Prostate gland (tissue), 2 donors: ENCODE measurements around the gene MPZL3. TPM values are rescaled to one million over a fixed set of nuclear protein-coding genes. Genes with fewer than 3 reads are reported as not detected.

ENCODE experiments used
- DNase-seq: peaks from one replicate; pipeline ENCODE4 v3.0.0-alpha.2; 2019; ENCODE audit warnings: low spot score
- H3K27ac ChIP-seq, 2 donors: fragments of 200-600 bp; sonication (generic); 2 replicates each; pipeline ENCODE4 v1.5.1; 2017 to 2019
- H3K27me3 ChIP-seq: fragments of 200-600 bp; sonication (generic); replicated peaks from 2 replicates; pipeline ENCODE4 v1.5.1; 2019; ENCODE audit not compliant: insufficient read depth
- H3K36me3 ChIP-seq, 2 donors: fragments of 200-600 bp; sonication (generic); 1 replicate in 1 of 2; 2 replicates in 1 of 2; pipeline versions ENCODE4 v1.5.1 to v1.8.1; 2017 to 2019
- H3K4me1 ChIP-seq: fragments of 200-600 bp; sonication (generic); replicated peaks from 2 replicates; pipeline ENCODE4 v1.5.1; 2019
- H3K4me3 ChIP-seq, 2 donors: fragments of 200-600 bp; sonication (generic); 2 replicates each; pipeline ENCODE4 v1.5.1; 2017 to 2019
- H3K9me3 ChIP-seq: fragments of 200-600 bp; sonication (generic); 2 replicates; pipeline ENCODE4 v1.5.1; 2017
- POLR2A ChIP-seq: fragments of 450-650 bp; IDR thresholded peaks from one replicate; pipeline ENCODE4 v1.6.1; 2016; ENCODE audit warnings: antibody characterized with exemption, mild to moderate bottlenecking
- POLR2AphosphoS5 ChIP-seq: sonication (generic); formaldehyde crosslinking; IDR thresholded peaks from one replicate; pipeline ENCODE4 v1.6.1; 2017; ENCODE audit warnings: antibody characterized with exemption
- WGBS: methylation state at CpG from one replicate; pipeline ENCODE4 v1.1.5; 2018; 5-methylcytosine and 5-hydroxymethylcytosine counted together
- intact Hi-C: fragments of 100-400 bp; cut with DNase I; formaldehyde crosslinking; loops from one replicate; pipeline ENCODE4 v1.14.2; 2022
- total RNA-seq, 2 donors: library from RNA; depleted of rRNA; stranded (reverse); fragments of >200 nt; gene quantifications; one replicate each; pipeline ENCODE4 v1.1.0, GENCODE V29; 2016
- TF ChIP-seq, protein P1 (sequence below), 4 experiments: fragments of 200-600 bp in 2 of 4; fragments of 450-650 bp in 2 of 4; sonication (generic) in 2 of 4; IDR thresholded peaks; 1 replicate in 3 of 4; 2 replicates in 1 of 4; pipeline ENCODE4 v1.5.1; 2016 to 2019; ENCODE audit warnings: antibody characterized with exemption in 4 of 4, mild to moderate bottlenecking in 2 of 4, moderate library complexity in 2 of 4

MPZL3 gene
- total RNA-seq, 2 donors from 2014 or later: 6.2 to 13.0 TPM

DNA sequence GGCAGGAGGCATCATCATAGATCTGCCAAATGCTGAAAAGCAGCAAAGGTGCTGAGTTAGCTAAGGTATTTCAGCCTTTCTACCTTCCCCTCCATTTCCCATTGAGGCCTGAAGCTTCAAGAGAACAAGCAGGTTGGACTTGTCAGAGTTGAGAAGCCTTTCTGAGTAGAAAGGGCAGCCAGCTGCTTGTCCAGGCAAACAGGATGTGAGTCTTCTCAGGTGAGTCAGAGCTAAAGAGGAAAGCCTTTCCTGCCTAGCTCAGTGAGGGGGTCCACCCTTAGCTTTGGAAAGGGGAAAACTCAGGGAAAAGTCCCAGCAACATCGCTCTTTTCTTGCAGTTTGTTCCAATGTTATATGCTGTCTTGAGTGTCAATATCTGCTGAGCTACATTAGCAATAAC, 25.1 kb upstream of the MPZL3 start:
- 43% methylated on average over 1 of the region's 1 CpG for WGBS
- intact Hi-C loops: no loop called here
- Histone ChIP-seq H3K4me3 (no peak overlapping the region), H3K27me3 (no peaks in the 10 kb centered on the region), H3K4me1 (peaks cover 5% of the 10 kb centered on the region), H3K36me3 (no peaks in the 10 kb centered on the region), H3K27ac (peak overlapping the region in 1 of 2 donors; percentile 42), H3K9me3 (no peaks in the 10 kb centered on the region)
- DNase-seq: peak; percentile 68
- TF ChIP-seq POLR2A: peak; percentile 29
- TF ChIP-seq, protein P1, sequence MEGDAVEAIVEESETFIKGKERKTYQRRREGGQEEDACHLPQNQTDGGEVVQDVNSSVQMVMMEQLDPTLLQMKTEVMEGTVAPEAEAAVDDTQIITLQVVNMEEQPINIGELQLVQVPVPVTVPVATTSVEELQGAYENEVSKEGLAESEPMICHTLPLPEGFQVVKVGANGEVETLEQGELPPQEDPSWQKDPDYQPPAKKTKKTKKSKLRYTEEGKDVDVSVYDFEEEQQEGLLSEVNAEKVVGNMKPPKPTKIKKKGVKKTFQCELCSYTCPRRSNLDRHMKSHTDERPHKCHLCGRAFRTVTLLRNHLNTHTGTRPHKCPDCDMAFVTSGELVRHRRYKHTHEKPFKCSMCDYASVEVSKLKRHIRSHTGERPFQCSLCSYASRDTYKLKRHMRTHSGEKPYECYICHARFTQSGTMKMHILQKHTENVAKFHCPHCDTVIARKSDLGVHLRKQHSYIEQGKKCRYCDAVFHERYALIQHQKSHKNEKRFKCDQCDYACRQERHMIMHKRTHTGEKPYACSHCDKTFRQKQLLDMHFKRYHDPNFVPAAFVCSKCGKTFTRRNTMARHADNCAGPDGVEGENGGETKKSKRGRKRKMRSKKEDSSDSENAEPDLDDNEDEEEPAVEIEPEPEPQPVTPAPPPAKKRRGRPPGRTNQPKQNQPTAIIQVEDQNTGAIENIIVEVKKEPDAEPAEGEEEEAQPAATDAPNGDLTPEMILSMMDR (IDR thresholded peaks at IDR 0.05): no peak
- TF ChIP-seq POLR2AphosphoS5: peak; percentile 85

DNA sequence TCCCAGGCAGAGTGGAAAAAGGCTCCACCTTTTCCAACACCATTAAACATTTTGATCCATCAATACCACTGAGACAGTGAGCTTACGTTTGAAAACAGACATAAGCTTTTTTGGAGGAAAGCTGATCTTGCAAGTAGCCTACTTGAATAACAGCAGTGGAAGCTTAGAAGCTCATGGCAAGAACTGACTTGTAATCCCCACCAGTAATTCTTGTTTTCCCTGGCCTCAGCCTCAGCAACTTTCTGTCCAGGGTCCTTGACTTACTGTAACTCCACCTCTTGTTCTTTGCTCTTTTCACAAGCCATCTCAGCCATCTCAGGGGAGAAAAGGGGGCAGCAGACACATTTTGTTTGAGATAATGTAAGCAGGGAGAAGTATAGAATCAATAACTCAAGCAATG, 24.3 kb upstream of the MPZL3 start:
- DNase-seq: peak; percentile 24
- 44% methylated on average over 1 of the region's 1 CpG for WGBS
- H3K36me3 ChIP-seq: no peaks in the 10 kb centered on the region
- TF ChIP-seq POLR2AphosphoS5 (peak; percentile 21), POLR2A (no peak)
- TF ChIP-seq, protein P1 (IDR thresholded peaks at IDR 0.05): no peak
- intact Hi-C loops: no loop called here
- no peak overlapping the region for H3K4me3 ChIP-seq
- no peaks in the 10 kb centered on the region for H3K27me3 ChIP-seq
- no peaks in the 10 kb centered on the region for H3K9me3 ChIP-seq
- H3K4me1 ChIP-seq: peaks cover 5% of the 10 kb centered on the region
- peak overlapping the region; percentile 3 to 66 for H3K27ac ChIP-seq

DNA sequence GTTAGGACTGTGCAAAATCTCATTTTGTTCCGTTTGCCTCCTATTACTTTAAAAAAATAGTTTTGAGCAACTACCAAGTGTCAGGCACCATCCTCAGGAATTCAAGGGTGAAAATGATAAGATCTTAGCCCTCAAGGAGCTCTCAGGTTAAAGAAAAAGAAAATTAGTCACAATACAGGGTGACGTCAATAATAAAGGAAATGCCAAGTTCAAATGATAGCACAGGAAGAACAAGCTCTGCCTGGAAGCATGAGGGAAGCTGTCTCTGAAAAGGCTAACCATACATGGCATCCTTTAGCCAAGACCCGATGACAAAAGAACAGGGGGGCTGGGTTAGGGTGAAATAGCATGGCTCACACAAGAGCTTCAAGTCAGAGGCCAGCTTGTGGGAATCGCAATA, 23.0 kb upstream of the MPZL3 start:
- peak; percentile 39 for DNase-seq
- Histone ChIP-seq H3K4me3 (no peak overlapping the region), H3K27ac (peak overlapping the region; percentile 47 to 66), H3K36me3 (no peaks in the 10 kb centered on the region), H3K4me1 (peaks cover 5% of the 10 kb centered on the region), H3K9me3 (no peaks in the 10 kb centered on the region), H3K27me3 (no peaks in the 10 kb centered on the region)
- TF ChIP-seq POLR2AphosphoS5 (peak; percentile 81), POLR2A (peak; percentile 30)
- TF ChIP-seq, protein P1 (IDR thresholded peaks at IDR 0.05): no peak
- intact Hi-C loops: no loop called here
- 29% methylated on average over 4 of the region's 4 CpGs for WGBS

DNA sequence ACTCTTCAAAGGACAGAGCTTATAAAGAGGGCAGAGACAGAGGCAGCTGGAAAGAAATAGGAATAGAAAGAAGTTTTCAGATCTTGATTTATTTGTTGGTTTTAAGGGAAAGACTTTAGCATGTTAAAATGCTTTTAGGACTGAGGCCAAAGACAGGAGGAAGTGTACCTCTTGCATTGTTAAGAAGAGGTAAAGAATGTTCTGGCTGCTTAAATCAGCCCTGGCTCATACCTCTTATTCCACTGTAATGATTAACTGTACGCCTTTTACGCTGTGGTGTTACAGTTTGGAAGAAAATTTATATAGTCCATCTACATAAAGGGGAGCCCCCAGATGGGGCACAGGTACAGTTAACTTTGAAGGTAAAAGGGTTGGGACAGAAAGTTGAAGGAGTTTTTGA, 22.0 kb upstream of the MPZL3 start:
- Histone ChIP-seq H3K9me3 (no peaks in the 10 kb centered on the region), H3K36me3 (no peaks in the 10 kb centered on the region), H3K4me3 (no peak overlapping the region), H3K27ac (peak overlapping the region; percentile 47 to 66), H3K4me1 (peaks cover 5% of the 10 kb centered on the region), H3K27me3 (no peaks in the 10 kb centered on the region)
- no peak for TF ChIP-seq POLR2A
- TF ChIP-seq POLR2AphosphoS5: peak; percentile 89
- intact Hi-C loops: no loop called here
- 10% methylated on average over 2 of the region's 2 CpGs for WGBS
- peak; percentile 66 for DNase-seq

DNA sequence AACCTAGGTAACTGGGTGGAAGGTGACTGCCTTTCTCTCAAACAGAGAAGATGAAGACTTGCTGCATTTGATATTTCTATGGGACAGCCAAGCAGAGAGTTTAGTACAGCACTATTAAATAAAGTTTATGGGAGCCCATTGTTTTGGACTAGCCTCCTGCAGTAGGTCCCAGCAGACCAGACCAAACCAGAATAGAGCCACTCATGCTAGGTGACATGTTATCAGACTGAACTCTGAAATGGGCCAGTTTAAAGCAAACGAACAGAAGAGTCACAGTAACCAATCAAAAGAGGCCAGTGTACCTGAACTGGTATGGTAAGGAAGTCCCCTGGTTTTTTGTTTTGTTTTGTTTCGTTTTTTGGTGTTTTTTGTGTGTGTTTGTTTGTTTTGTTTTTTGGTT, 19.8 kb upstream of the MPZL3 start:
- intact Hi-C loops: no loop called here
- peaks cover 2% of the 10 kb centered on the region for H3K4me1 ChIP-seq
- no peaks in the 10 kb centered on the region for H3K27me3 ChIP-seq
- no peak overlapping the region for H3K4me3 ChIP-seq
- DNase-seq: no peak
- no peak overlapping the region for H3K27ac ChIP-seq
- 73% methylated on average over 2 of the region's 2 CpGs for WGBS
- no peaks in the 10 kb centered on the region for H3K9me3 ChIP-seq
- no peaks in the 10 kb centered on the region for H3K36me3 ChIP-seq
- no peak for TF ChIP-seq POLR2AphosphoS5
- TF ChIP-seq, protein P1 (IDR thresholded peaks at IDR 0.05): no peak
- no peak for TF ChIP-seq POLR2A
